ENCODE data around the gene PBX2.
"Not testable (repeated sequence)": the region's sequence is repeated elsewhere in the genome, so short reads cannot be mapped to it uniquely, and the experiment has no call there.

Gene PBX2

DNA sequence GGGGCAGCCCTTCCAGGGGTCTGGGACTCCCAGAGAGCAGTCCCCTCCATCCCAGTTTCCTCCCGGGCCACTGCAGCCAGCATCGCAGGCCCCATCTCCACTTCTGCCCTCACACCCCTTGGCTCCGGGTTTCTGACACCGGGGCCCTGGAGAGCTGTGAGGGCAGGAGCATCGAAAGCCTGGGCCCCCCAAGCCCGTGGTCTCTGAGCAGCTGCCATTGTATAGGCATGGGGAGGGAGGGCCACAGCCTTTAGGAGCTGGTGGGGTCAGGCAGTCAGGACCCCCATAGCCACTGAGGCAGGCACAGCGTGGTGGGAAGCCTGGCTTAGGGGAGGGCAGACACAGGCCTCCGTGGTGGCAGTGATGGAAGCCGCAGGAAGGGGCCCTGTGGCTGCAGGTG lies 12.2 kb upstream of the PBX2 start:
- DNase-seq (ENCODE audit: low spot score) = no peak

DNA sequence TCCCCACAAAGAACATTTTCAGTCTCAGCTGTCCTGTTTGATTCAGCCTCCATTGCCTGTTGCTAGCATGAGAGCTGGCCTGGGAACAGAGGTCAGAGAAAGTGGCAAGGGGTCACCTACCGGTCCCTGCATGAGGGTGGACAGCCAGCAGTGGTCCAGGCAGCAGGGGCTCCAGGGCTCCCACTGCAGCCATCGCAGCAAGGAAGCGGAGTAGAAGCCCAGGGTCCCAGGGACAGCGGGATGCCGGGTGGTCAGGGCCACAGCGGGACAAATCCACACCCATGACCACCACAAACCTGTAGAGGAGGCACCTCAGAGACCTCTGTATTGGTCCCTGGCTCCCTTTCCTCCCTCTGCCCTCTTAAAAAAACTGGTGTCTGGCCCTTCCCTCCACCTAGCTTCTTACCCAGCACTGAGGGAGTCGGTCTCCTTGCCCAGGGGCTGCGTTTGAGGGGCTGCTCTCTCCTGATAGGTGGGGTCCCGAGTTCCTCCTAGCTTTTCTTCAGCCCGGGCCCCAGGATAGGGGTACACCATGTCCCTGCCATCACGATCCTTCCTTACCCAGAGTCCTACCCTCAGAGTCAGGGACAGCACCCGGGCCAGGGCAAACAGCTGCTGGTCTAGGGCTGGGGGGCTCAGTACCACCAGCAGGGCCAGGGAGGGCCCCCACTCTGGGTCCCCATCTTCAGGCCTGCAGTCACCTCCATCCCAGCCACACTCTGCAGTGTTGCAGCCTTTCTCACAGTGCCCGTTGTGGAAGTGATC lies 10.9 kb upstream of the PBX2 start:
- no peak for DNase-seq (ENCODE audit: low spot score)

DNA sequence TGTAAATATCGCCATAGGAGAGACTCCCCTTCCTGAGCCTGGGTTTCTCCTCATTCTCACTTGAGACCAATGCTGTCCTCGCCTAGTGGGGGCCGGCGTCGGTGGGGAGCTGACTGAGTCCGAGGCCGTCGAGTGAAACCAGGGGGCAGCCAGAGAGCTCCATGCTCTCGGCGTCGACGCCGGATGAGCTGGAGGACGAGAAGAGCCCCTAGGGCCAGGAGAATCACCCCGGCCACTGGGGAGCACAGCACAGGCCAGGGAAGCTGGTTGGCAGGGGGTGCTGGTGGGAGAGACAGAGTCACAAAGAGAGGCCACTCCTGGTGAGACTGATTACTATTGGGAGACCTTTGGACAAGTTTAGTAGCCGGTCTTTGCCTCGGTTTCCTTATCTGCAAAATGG lies 8.9 kb upstream of the PBX2 start:
- no peak for DNase-seq (ENCODE audit: low spot score)

DNA sequence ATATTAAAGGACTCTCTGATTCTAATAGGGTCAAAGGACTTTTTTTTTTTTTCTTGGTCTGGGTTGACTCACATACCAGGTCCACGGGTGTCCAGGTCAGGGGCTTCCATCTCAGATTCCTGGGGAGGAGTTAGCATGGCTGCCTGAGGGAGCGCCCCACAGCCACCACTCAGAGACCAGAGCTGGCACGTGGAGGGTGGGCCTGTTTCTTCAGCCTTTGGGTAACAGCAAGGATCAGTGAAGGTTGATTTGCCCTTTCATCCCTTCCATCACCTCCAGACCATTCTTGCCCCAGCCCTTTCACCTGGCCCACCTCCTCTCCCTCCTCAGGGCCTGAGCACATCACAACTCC lies 8.3 kb upstream of the PBX2 start:
- no peak for DNase-seq (ENCODE audit: low spot score)

DNA sequence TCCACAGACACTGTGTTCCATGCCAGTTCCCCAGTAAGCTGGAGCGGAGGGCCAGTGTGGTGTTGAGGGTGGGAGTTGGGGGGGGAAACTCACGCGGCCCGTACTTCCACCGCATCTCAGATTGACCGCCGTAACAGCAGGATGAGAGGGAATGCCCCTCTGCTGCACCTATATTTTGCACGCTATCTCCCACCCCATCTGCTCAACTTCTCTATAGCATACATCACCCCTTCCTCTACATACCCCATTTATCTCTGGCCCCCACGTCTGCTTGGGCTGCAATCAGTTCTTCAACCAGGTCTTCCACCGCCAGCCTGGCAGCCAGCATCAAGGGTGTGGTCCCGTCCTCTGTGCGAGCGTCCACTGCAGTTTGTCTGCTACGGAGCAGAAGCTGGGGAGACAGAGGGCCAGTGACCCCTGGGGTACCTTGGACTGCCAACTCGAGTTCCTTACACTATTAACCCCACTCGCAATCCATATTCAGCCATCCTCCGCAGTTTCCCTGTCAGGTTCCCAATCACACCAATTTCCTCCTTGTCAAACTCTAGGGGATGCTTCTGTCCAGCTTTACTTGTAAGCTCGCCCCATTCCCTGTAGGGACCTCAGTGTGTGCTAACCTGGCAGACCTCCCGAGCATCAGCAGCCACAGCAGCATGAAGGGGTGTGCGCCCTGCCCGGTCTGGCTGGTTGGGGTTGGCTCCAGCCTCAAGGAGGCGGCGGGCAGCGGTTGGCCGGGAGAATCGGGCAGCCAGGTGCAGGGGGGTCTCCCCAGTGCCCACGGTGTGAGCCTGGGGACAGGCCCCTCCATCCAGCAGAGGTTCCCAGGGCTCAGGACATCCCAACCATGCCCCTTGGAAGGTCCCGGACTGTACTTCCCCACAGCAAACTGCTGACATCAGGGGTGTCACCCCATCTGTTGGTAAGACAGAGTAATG lies 6.9 kb upstream of the PBX2 start:
- peak; percentile 15 for DNase-seq (ENCODE audit: low spot score)

DNA sequence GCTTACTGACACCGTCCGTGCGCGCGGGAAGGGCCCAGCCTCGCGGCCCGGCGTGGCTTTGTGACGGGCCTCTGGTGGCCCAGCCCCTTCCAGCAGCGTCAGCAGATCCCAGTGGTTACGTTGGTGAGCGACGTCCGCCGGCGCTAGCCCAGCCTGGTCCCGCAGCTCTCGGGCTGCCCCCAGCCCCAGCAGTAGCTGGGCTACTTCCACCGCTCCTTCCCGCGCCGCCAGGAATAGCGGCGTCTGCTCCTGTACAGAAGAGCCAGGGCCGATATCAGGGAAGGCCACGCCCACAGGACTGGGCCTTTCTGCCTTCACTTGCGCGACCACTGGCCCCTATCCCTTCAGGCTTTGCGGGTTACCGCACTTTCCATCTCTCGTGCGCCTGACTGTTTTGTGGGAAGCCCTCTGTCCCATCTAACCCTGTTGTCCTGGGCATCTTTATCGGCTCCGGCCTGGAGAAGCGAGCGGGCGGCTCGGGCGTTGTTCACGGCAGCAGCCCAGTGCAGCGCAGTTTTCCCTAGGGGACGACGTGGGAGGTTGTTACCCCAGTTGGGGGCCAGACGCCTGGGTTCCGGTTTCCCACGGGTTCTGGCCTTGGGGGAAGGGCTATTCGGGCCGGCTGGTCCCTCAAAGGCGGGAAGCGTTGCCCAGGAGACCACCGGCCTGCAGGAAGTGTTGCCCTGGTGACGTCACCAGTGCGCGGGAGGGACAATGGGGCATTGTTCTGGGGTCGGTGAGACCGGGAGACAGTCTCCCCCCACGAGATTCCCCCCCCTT lies 6.1 kb upstream of the PBX2 start:
- peak; percentile 44 for DNase-seq (ENCODE audit: low spot score)

DNA sequence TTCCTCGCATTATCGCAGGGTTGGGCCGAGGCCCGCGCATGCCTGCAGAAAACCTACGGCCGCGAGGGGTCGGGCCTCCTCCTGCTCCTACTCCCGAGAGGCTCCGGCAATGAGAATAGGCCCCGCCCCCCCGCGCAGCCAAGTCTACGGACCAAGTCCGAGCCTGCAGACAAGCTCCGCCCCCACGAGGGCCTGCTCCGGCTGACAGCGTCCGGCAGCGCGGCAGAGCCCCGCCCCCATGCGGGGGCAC lies 5.6 kb upstream of the PBX2 start:
- DNase-seq (ENCODE audit: low spot score) = peak; percentile 99

DNA sequence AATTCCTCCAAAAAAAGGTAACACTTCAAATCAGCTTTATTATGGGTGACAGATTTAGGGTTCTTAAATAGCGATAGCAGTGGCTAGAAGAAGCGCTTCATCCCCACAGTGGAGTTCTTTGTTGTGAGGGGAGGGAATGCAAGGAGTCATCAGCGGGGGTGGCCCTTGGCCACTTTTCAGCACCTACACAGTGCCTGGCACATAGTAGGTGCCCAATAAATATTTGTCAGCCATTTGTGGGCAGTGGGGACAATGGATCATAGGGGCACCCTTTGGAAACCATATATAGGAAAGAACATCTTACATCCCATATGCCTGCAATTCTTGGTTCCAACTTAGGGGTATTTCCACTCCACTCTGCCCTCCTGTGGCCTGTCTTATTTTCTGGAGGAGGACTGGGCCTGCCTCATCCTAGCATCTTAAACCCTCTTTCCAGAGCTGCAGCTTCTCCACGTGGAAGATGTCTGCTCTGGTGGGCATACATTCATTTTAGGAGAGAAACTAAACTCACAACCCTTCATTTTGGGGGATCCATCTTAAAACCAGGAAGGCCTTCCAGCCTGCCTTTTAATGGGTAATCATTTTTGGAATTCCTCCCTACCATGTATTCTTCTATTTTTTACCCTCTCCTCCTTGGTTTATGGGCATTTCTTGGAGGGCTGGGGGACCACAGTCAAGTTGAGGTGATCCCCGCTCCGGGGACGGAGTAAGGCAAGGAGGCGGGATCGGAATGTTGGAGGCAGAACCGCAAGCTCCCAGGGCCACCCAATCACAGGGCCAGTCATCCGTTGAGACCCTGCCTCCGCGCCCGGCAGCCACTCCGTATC lies 5.0 kb upstream of the PBX2 start:
- peak; percentile 79 for DNase-seq (ENCODE audit: low spot score)

DNA sequence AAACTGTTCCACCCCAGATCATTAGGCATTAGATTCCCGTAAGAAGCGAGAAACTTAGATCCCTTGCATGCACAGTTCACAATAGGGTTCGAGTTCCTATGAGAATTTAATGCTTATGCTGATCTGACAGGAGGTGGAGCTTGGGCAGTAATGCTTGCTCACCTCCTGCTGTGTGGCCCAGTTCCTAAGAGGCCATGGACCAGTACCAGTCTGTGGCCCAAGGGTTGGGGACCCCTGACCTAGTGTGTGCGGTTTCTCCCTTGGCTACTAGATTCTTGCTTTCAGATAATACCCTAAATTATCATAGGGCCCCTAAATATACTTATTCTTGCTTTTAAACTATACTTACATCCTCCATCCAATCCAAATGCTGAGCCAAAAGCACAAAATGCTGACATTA lies 4.4 kb upstream of the PBX2 start:
- DNase-seq (ENCODE audit: low spot score) = no peak

DNA sequence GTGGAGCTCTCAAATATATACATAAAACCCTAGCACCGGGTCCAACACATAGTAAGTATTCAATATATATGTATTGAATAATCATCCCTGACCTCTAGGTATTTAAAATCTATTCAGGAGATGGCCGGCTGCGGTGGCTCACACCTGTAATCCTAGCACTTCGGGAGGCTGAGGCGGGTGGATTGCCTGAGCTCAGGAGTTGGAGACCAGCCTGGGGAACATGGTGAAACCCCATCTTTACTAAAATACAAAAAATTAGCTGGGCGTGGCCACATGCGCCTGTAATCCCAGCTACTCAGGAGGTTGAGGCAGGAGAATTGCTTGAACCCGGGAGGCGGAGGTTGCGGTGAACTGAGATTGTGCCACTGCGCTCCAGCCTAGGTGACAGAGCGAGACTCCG lies 3.1 kb upstream of the PBX2 start:
- not testable (repeated sequence) for DNase-seq (ENCODE audit: low spot score)

DNA sequence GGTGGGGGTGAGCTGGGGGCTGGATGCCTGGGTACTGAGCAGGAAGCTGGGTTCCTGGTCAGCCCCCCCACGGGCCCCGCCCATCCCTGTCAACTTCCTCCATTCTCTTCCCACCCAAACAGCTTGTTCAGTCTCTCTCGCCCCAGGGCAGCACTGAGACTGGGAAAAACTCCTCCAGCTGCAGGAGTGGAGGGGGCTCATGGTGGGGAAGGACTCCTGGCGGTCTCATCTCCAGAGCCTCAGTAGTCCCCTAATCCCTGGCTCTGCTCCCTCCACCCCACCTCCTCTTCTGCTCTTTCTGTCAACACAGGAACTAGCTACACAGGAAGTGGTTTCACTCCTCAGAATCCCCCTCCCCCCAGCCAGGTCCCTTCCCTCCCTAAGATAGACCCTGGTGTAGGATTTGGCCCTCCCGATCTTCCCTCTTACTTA lies 2.6 kb upstream of the PBX2 start, which contains the start of gene GPSM3:
Gene GPSM3, minus strand, starts transcription at position 36 of the 432 bp plus-strand sequence. CDS start 130 bp downstream, outside the sequence.
- no peak for DNase-seq (ENCODE audit: low spot score)

DNA sequence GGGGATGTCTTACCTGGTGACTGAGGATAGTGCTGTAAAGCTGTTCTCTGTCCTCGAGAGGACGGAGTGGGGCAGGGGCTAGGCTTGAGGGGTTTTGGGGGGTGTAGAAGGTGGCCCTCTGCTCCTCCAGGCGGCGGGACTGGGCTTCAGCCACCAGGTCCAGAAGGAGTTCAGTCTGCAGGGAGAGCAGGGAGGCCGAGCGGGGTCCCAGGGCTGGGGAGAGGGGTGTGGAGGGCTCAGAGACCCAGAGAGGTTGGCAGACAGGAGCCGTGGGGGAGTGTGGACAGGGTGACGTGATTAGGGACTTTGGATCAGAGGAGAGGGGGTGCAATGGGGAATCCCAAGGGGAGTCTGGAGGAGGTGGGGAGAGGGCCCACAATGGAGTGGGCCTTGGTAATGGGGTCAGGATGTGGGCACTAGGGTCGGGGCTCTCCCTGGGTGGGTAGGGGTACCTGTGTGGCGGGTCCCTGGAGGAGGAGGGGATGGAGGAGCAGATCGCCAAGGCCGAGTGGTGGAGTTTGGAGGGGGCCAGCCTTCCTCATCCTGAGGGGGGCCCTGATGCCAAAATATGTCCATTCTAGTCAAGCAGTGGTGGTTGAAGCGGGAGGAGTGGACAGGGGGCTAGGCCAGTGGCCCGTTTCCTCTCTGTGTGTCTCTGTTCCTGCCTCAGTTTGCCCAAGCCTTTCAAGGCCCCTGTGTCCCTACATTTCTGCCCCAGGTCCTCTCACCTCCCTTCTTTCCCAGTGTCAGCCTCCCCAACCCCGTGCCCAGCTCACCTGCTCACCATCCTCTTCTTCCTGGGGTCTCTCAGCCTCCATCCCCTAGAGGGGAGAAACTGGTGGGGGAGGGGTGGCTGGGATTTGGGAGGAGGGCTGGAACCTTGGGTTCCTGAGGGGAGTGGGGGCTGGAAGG lies 1.9 kb upstream of the PBX2 start:
- no peak for DNase-seq (ENCODE audit: low spot score)

DNA sequence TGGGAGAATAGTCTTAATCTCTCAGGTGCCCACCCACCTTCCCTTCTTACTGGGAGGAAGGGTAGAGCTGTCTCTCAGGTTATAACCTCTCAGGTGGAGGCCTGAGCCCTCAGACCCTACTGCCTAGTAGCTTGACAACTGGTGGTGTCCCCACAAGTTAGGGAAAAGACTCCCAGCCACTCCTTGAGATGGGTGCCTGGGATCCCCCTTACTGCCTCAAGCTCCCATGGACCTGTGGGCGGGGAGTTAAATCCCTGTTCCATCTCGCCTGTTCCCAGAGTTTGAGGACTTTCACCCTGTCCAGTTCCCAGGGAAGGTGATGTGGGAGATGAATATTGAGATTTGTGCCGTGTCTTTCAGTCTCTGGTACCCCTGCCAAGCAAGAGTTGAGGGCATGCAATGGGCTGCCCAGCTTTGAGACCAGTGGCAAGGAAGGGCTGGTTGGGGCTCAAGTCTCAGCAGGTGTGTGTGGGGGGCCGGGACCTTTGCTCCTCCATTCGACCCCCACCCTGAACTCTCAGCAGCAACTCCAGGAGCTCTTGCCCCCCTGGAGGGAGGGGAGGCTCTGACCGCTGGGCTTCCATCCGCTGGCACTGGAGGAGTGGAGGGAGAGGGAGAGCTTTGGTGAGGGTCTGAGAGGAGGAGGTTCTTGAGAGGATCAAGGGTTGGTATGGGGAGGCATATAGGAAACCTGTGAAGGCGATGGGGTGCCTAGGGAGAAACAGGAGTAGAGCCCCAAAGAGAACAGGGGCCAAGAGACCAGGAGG lies 1.1 kb upstream of the PBX2 start:
- DNase-seq (ENCODE audit: low spot score) = peak; percentile 33

DNA sequence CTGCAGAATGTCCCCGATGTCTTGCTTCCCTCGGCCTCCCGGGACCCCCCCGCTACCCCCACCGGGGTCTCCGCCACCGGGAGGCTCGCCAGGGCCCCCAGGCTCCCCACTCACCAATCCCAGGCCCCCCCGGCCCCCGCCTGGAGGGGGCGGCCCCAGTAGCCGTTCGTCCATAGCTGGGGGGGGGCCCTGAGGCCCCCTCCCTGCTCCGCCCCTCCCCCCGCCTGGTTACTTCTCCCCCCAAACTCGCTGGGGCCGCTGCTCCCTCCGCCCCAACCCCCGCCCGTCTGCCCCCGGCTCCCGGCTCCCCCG lies 304 bp downstream of the PBX2 start:
- peak; percentile 50 for DNase-seq (ENCODE audit: low spot score)

DNA sequence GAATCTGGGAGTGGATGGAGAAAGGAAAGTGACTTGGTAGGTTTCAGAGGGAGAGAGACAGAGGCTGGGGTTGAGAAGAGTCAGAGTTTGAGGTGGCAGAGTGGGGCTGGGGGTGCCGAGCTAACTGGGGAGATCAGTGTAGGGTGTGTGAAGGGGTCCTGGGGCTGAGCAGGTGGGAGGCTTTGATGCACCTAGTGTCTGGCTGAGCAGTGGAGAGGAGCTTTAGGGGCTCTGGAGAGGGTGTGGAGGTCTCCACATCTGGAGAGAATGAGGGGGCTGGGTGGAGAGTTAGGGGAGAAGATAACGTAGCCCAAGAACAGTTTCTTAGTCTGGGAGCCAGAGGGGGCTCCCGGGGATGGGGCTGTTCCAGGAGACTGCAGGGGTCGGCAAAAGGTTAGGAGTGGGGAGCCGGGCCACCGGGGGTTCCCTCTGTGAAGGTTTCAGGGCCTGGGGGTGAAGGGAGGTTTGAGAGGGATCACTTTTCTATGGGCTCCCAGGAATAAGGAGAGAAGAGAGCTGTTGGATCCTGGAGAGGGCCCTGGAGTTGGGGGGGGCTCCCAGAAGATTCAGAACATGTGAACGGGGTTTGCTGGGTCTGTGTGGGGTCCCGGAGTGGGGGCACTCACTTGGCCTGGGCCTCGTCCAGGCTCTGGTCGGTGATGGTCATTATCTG lies 797 bp downstream of the PBX2 start:
- peak; percentile 34 for DNase-seq (ENCODE audit: low spot score)

DNA sequence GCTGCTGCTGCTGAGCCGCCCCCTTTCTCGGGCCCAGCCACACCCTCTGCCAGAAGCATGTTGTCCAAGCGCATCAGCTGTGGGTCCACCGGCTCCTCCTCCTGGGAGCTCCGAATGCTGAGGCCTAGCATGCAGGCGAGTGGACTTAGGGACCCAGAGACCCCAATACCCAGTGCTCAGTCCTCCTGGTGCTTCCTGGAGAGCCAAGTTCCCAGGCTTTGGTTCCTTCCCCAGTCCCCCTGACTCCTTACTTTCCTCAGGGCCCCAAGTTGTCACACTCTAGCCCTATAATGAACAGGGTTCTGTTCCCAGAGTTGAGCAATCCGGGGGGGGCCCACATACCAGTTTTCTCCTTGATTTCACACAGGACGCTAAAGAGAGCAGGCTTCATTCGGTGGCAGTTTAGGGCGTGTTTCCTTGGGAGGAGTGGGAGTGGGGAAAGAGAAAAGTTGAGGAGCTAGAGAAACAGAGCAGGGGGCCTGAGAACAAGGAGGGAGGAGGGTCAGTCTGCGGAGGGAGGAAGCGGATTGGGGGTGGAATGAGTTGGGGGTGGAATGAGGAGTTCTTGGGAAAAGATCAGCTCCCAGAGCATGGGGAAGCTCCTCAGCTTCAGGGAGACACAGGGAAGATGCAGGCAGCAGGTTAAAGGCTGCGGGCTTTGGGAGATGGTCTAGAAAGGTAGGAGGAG lies 1.5 kb downstream of the PBX2 start:
- peak; percentile 13 for DNase-seq (ENCODE audit: low spot score)

DNA sequence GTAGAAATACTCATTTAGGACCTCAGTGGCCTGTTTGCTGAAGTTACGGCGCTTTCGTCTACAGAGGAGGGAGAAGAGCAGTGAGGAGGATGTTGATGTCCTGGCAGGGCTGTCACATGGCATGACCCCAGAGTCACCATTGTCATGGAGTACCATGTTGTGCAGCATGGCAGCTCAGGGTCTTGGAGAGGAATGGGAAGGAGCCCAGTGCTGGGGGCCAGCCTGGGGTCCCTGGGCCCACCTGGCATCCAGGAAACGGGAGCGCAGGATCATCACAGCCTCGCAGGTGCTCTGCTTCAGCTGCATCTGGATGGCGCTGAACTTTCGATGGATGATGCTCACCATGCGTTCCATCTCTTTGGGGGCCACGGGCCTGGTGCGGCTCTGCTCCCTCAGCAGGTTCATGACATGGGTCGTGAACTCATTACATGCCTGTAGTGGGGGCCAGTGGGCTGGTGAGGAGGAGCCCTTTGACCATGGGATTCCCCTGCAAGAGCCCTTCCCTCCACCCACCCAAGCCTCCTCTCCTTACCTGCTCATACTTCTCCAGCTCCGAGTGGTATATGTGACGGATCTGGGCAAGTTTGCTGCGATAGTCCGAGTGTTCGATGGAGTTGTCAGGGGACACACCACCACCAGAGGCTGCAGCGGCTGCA lies 2.1 kb downstream of the PBX2 start:
- peak; percentile 11 for DNase-seq (ENCODE audit: low spot score)

DNA sequence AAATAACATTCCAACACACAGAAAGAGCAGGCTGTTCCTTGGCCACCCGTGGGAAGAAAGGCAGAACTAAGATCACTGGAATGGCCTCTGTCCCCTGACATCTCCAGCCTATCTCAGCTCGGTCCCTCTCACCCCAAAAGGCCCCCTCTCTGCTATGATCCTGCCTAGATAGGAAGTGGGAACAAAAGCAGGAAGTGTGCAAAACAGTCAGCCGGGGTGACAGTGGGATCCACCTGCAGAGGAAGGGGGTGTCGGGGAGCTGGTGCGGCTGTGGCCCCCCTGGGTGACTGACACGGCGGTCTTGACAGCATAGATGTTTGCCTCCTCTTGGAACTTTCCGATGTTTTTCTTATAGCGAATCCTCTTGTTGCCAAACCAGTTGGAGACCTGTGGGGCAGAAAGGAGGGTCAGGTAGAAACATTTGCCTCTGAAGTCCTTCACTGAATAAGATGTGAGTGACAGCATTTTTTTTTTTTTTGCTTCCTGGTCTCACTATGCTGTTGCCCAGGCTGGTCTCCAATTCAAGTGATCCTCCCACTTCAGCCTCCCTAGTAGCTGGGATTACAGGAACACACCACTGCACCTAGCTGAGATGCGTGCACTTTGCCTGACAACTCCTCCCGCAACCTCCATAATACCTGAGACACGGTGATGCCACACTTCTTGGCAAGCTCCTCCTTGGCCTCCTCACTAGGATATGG lies 2.8 kb downstream of the PBX2 start:
- DNase-seq (ENCODE audit: low spot score) = no peak

All from hematopoietic multipotent progenitor cell treated with erythropoietin and hydrocortisone succinate and interleukin-3 and kit ligand, for 17 days (in vitro differentiated cells).